Neural progenitor cell (in vitro differentiated cells): Measurements from ENCODE around the gene ART3.

Source experiments
- EZH2 ChIP-seq: fragments of 200-600 bp; sonication (generic); IDR thresholded peaks from 2 replicates; pipeline ENCODE4 v1.6.1; 2017; ENCODE audit warnings: antibody characterized with exemption, mild to moderate bottlenecking, moderate library complexity
- TF ChIP-seq, protein P1 (sequence below): fragments of 200-600 bp; sonication (generic); IDR thresholded peaks from 2 replicates; pipeline ENCODE4 v1.5.1; 2017; ENCODE audit warnings: antibody characterized with exemption, mild to moderate bottlenecking

DNA sequence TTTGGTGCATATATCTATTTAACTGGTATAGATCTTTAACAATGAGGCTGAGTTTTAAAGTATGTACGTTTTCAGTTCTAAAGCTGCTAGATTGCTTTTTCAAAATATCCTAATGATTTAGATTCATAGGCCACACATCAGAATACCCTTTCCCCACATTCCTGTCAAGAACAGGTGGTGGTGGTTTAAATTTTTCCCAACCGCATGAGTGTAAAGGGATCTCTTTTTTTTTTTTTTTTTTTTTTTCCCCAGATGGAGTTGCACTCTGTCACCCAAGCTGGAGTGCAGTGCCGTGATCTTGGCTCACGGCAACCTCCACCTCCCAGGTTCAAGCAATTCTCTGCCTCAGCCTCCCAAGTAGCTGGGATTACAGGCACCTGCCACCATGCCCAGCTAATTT lies 45.7 kb downstream of the ART3 start:
- TF ChIP-seq, protein P1, sequence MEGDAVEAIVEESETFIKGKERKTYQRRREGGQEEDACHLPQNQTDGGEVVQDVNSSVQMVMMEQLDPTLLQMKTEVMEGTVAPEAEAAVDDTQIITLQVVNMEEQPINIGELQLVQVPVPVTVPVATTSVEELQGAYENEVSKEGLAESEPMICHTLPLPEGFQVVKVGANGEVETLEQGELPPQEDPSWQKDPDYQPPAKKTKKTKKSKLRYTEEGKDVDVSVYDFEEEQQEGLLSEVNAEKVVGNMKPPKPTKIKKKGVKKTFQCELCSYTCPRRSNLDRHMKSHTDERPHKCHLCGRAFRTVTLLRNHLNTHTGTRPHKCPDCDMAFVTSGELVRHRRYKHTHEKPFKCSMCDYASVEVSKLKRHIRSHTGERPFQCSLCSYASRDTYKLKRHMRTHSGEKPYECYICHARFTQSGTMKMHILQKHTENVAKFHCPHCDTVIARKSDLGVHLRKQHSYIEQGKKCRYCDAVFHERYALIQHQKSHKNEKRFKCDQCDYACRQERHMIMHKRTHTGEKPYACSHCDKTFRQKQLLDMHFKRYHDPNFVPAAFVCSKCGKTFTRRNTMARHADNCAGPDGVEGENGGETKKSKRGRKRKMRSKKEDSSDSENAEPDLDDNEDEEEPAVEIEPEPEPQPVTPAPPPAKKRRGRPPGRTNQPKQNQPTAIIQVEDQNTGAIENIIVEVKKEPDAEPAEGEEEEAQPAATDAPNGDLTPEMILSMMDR, result no peak
- TF ChIP-seq EZH2, result no peak
